PFSK-1 (cell line): Measurements from ENCODE around the gene NF2.

Experiments used
- FOXP2 ChIP-seq: optimal IDR thresholded peaks from 2 replicates; pipeline ENCODE3; 2011; ENCODE audit warnings: borderline replicate concordance, control low read depth, inconsistent platforms; ENCODE audit not compliant: insufficient read depth; ENCODE audit errors: extremely low read length, extremely low read depth
- POLR2AphosphoS5 ChIP-seq: IDR thresholded peaks from 2 replicates; pipeline ENCODE4 v1.6.1; 2012; ENCODE audit warnings: low read depth, mild to moderate bottlenecking, control low read depth, low read length, moderate library complexity
- SIN3A ChIP-seq: IDR thresholded peaks from 2 replicates; pipeline ENCODE4 v1.6.1; 2012; ENCODE audit warnings: mild to moderate bottlenecking, low read length, moderate library complexity, borderline replicate concordance; ENCODE audit not compliant: insufficient read depth
- TAF1 ChIP-seq: IDR thresholded peaks from 2 replicates; pipeline ENCODE4 v1.6.1; 2012; ENCODE audit warnings: low read length, control low read depth, borderline replicate concordance; ENCODE audit not compliant: insufficient read depth
- TF ChIP-seq, protein P1 (sequence below), 2 experiments: IDR thresholded peaks; 2 replicates each; pipeline versions ENCODE4 v1.6.1 to v1.8.0; 2011 to 2012; ENCODE audit warnings: low read depth in 2 of 2, low read length in 2 of 2, control low read depth in 1 of 2, inconsistent platforms in 1 of 2, mild to moderate bottlenecking in 1 of 2, moderate library complexity in 1 of 2; ENCODE audit not compliant: insufficient read depth in 1 of 2

Gene NF2

DNA sequence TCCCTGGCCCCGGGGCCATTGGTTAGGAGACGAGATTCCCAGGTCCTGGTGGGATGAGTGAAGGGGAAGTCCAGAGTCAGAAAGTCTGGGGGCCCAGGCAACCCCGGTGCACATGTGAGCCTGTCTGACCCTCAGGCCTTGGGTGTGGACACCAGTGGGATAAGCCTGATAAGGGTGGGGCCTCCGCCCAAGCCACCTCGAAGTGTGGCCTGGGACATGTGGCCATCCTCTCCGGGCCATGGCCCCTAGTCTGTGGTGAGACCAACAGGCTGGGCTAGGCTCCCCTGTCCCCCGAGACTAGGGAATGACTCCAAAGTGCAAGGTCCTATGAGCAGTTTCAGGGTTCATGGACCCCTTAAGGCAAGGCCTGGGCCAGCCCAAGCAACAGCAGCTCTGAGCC, 122.7 kb downstream of the NF2 start:
- TF ChIP-seq, protein P1, sequence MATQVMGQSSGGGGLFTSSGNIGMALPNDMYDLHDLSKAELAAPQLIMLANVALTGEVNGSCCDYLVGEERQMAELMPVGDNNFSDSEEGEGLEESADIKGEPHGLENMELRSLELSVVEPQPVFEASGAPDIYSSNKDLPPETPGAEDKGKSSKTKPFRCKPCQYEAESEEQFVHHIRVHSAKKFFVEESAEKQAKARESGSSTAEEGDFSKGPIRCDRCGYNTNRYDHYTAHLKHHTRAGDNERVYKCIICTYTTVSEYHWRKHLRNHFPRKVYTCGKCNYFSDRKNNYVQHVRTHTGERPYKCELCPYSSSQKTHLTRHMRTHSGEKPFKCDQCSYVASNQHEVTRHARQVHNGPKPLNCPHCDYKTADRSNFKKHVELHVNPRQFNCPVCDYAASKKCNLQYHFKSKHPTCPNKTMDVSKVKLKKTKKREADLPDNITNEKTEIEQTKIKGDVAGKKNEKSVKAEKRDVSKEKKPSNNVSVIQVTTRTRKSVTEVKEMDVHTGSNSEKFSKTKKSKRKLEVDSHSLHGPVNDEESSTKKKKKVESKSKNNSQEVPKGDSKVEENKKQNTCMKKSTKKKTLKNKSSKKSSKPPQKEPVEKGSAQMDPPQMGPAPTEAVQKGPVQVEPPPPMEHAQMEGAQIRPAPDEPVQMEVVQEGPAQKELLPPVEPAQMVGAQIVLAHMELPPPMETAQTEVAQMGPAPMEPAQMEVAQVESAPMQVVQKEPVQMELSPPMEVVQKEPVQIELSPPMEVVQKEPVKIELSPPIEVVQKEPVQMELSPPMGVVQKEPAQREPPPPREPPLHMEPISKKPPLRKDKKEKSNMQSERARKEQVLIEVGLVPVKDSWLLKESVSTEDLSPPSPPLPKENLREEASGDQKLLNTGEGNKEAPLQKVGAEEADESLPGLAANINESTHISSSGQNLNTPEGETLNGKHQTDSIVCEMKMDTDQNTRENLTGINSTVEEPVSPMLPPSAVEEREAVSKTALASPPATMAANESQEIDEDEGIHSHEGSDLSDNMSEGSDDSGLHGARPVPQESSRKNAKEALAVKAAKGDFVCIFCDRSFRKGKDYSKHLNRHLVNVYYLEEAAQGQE (IDR thresholded peaks at IDR 0.05; ENCODE audit: insufficient read depth in 1 of 2, low read depth in 2 of 2, low read length in 2 of 2), result no peak
- no peak for TF ChIP-seq TAF1
- no peak for TF ChIP-seq FOXP2
- TF ChIP-seq POLR2AphosphoS5, result no peak
- no peak for TF ChIP-seq SIN3A

DNA sequence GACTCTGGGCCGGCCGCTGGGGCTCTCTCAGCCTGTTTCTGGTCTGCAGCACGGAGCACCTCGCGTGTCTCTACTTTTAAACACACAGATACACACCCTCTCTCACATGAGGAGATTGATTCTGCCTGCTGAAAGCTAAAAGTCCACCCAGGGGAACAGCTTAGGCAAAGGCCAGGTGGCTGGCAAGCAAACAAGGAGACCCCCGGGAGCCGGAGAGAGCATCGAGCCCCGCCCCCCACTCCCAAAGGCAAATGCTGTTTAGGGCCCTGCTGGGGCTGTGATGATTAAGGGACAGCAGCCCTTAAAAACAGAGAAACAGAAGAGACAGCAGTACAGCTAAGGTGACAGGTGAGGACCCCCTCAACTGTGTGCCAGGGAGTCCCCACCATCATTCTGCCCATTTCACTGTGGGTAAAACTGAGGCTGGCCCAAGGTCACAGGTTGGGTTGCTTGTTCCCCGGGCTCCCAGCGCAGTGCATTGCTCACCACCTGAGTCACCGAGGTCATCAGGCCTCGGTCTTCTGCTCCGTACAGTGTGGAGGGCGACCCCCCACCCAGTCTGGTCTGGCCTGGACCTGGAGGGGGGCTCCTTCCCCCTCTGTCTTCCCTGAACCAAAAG, 123.2 kb downstream of the NF2 start:
- TF ChIP-seq POLR2AphosphoS5, result no peak
- TF ChIP-seq, protein P1 (IDR thresholded peaks at IDR 0.05; ENCODE audit: insufficient read depth in 1 of 2, low read depth in 2 of 2, low read length in 2 of 2), result no peak
- TF ChIP-seq FOXP2, result no peak
- TF ChIP-seq SIN3A, result no peak
- no peak for TF ChIP-seq TAF1

DNA sequence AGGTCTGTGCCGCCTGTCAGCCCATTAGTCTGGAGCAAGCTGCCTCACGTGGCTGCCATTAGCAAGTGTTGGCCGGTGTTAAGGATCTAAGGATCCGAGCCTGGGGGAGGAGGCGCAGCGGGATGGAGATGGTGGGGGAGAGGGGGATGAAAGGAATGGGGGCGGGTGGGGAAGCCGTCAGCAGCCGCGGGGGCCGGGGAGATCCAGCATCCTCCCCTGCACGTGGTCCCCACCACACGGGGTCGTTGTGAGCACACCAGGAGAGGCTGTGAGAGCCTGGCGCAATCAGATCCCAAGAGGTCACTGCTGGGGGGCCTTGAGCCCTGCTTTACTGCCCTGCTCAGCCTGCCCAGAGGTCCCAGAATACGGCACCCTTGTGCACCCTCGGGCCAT, 123.7 kb downstream of the NF2 start:
- TF ChIP-seq POLR2AphosphoS5 (no peak), TAF1 (no peak), SIN3A (no peak), FOXP2 (no peak)
- TF ChIP-seq, protein P1 (IDR thresholded peaks at IDR 0.05; ENCODE audit: insufficient read depth in 1 of 2, low read depth in 2 of 2, low read length in 2 of 2), result no peak

DNA sequence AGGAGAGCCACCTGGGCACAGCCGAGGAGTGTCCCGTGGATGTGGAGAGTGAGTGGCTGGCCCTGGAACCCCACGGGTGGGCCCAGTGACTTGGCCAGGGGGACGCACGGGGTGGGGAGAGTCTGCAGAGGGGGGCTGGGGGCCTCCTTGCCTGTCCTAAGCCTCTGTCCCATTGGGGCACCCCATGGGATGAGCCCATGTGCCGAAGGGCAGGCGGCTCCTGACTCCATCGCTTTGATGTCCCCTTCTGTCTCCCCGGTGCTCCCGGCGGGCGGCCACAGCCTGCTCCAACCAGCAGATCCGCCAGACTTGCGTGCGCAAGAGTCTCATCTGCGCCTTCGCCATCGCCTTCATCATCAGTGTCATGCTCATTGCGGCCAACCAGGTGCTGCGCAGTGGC, 125.7 kb downstream of the NF2 start:
- TF ChIP-seq POLR2AphosphoS5 (no peak), SIN3A (no peak), FOXP2 (no peak), TAF1 (no peak)
- TF ChIP-seq, protein P1 (IDR thresholded peaks at IDR 0.05; ENCODE audit: insufficient read depth in 1 of 2, low read depth in 2 of 2, low read length in 2 of 2), result no peak
